Activated CD4-positive, alpha-beta T cell treated with anti-CD3 and anti-CD28 coated beads for 48 hours (primary cell): Measurements from ENCODE around the gene RAC3.

ENCODE experiments used
- DNase-seq: peaks from one replicate; pipeline ENCODE4 v3.0.0-alpha.2; 2020

The RAC3 gene

DNA sequence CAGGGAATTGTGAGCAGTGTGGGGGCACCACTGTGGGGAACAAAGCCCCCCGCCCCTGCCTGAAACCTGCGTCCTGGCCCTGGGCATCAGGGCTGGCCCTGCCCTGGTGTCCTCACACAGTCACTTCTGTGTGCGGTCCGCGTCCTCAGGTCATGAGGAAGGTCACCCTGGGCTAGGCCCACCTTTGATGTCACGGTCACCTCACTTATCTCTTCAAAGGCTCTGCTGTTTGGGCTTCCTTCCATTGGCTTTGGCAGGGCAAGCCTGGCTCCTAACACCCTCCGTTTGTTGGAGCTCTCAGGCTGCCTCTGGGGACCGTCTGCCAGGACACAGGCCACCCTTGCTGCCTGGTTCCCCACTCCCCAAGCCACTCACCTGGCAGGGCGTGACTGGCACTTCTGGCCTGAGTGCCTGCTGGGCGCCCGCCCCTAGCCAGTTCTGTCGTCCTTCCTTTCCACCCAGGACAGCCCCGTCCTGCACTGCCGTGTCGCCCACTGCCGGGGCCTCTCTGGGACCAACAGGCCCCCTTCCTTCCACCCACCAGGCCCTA, 17.6 kb upstream of the RAC3 start:
- no peak for DNase-seq

DNA sequence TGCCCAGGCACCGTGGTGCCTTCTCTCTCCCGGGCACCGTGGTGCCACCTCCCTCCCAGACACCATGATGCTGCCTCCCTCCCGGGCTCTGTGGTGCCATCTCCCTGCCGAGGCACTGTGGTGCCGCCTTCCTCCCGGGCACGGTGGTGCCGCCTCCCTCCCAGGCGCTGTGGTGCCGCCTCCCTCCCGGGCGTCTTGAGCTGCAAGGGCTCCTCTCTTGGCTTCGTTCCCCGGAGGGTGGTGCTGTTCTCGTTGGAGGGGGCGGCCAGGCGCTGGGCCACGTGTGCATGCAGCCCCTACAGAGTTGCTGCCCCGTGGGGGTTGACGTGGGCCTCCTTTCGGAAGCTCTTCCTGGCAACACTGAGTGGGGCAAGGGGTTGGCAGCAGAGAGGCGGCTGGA, 17.0 kb upstream of the RAC3 start:
- no peak for DNase-seq

DNA sequence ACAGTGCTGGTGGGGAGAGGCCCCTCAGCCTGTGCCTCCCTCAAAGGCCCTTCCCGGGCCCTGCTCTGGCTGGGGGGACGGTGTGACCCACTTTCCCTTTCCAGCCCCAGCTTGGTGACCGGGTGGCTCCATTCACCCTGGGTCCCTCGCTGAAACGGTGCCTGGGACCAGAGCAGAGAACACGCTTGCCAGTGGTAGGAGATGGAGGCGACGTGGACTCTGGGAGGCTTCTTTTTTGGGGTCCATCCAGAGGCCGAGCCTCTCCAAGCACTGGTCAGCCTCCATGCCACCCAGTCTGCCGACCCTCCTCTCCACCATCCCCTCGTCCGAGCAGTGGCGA, 16.5 kb upstream of the RAC3 start:
- no peak for DNase-seq

DNA sequence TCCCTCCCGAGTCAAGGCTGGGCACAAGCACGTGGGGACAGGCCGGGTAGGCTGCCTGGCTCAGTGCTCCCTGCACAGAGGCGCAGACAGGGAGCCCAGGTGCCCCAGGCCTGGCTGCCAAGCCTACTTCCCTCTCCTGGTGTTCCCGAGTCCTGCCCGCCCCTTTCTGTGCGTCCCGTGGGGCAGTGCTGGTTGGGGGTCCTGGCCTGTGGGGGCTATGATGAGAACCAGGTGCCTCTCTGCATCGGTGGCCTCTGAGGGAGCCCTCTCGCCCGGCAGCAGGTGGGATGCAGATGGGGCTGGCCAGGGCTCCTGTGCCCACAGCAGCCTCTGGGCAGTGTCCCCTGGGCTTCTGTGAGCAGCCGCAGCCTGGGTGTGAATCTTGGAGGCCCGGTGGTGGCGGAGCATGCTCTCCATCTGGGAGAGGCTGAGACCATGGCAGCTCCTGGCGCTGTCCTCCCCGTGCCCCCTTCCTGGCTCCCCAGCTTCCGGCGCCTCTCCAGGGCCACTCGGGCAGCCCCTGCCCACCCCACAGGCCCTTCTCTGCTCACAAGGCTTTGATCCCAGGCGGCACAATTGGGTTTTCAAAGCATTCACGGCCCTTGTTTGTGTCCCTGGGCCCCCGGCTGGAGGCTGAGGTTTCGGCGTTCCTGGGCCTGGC, 16.0 kb upstream of the RAC3 start:
- DNase-seq = no peak

DNA sequence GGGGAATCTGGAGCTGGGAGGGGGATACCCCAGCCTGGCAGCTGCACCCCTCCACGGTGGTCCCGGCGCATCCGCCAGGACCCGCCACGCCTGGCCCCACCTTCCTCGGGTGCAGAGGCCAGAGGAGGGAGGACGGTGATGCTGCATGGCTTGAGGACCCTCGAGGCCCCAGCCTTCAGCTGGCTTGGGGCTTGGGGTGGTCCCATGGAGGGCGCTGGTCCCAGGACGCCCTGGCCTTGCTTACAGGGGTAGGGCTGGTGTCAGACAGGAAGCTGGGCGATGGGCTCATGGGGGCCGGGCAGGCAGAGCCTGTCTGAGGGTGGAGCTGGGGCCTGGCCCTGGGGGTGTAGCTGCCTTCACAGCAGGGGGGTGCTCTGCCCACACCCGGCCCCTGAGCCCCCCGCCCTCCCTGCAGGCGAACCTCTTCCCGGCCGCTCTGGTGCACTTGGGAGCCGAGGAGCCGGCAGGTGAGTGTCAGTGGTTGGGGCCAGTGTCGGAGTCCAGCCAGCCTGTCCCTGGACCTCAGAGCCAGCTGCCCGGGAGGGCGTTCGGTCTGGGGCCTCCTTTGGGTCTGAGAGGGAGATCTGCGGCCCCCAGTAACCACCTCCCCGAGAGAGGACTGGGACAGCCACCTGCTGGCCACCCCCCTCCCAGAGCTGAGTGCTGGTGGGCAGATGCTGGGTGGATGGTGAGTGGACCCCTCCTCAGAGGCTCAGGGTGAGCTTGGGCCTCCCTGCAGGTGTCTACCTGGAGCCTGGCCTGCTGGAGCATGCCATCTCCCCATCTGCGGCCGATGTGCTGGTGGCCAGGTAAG, 15.2 kb upstream of the RAC3 start:
- DNase-seq = no peak

DNA sequence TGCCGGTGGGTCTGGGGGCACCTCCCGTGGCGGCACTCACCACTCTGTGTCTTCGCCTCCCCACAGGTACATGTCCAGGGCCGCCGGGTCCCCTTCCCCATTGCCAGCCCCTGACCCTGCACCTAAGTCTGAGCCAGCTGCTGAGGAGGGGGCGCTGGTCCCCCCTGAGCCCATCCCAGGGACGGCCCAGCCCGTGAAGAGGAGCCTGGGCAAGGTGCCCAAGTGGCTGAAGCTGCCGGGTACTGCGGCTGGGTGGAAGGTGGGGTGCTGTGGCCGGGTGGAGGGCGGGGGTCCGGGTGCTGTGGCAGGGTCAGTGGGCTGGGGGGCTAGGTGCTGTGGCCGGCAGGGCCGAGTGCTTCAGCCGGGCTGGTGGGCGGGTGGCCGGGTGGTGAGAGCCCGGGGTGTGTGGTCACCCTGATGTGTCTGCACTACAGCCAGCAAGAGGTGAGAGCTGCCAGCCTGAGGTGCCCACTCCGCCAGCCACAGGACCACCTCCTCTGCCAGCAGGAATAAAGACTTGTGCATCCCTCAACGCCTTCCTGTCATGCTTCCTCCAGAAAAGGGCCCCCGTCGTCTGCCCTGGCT, 14.5 kb upstream of the RAC3 start:
- DNase-seq = no peak

DNA sequence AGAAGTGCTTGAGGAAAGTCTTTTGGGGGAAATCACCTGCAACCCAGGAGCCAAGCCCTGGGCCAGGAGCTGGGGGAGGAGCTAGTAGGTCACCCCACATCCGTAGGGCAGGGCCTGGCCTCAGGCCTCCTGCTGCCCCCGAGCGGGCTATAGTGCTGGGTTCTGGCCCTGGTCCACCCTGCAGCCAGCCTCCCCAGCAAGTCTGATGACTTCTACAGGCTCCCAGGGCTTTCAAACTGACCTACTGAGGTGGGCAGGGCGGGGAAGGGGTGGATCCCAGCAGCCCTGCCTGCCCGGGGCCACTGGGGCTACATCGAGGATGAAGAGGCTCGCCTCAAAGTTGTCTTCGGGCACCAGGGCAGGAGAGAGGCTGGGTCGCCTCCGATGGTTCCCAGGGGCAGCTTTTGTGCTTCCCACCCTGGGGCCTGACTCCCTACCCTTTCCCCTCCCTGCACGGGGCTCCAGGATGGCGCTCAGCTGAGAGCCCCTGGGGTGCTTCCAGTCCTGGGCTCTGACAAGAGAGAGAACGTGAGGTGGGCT, 13.8 kb upstream of the RAC3 start:
- no peak for DNase-seq

DNA sequence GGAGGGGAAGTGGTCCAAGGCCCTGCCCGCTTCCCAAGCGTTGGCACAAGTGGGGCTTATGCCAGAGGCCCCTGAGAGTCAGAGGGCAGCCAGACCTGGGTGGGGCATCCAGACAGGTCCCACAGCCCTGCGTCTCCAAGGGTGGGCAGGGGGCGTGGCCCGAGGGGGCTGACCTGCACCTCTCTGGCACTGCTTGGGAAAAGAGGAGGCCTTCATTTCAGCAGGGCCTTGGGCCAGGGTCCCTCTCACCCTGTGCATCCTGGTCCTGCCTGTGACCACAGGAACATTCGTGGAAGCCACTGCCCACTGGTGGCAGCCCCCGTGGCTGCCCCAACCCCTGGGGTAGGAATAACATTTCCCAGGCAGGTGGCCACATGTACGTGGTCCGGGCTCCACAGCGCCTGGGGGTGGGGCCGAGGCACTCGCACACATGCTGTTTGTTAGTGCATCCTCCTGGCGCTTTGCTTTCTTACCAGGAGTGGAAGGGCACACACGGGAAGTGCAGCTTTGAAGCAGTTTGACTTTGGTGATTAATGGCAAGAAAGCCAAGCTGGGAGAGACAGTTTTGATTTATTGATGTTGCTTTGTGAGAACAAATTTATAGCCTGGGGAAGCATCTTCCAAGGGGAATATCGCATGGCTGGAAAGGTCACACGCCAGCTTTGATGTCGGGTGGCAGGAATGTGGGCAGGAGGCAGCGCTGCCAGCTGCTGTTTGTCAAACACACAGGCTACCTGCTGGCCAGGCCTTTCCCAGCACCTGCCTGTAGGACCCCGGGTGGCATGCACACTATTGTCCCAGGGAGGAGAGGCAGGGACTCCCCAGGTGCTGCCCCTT, 13.1 kb upstream of the RAC3 start:
- DNase-seq = no peak

DNA sequence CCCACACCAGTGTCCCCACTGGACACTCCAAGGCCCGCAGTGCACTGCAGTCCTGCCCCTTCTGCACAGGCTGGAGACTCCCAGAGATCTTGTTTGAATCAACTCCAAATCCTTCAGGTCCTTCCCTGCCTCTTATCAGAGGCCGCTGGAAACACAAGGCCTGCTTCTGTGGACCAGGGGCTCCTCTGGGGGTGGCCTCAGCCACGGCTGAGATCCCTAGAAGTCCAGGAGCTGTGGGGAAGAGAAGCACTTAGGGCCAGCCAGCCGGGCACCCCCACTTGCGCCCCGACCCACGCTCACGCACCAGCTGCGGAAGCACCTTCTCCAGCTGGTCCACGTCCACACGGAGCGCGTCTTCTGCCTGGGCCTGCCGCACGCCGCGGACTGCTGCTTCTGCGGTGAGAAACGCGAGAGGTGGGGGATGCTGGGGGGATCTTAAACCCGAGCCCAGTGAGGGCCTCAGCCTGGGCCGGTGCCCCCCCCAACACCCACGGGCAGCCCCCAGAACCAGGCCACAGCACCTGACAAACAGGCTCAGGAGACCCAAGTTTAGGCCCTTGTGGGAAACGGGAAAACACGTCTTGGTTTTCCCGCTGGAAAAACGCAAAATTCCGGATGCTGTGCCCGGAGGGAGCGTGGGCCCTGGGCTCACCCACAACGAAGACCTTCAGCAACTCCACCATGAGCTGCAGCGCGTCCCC, 12.3 kb upstream of the RAC3 start:
- no peak for DNase-seq

DNA sequence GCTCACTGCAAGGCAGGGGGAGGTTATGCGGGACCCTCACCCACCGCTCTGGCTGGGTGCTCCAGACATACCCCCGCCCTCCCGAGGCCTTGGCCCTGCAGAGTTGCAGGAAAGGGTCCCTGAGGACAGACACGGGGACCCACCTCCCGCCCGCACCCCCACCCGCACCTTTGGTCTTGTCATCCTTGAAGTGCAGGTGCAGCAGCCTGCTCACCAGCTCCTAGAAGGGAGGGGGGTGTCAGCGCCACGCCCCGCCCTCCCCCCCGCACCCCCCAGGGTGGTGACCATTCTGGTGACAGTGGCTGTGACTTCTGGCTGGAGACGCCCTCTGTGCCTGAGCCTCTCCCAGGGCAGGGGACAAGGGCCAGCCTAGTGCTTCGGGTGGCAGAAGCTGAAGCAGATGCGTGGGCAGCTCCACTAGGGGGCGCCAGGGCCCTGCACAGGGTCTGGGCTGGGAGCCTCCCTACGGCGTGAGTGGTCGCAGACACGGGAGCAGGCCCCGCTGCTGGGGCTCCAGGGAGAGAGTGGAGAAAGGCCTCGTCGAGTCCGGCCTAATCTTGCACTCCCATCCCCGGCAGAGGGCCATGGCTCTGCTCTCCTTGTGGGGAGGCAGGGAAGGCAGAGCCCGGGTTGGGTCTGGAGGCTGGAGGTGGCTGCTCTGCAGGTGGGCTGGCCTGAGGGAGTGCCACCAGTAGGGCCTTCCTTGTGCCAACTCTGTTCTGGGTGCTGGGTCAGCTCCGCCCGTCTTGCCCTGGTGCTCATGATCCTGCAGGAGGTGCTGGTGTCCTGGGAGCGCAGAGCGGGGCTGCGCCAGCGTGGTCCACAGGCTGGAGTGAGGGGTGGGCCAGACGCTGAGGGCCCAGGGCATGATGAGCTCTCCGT, 11.5 kb upstream of the RAC3 start:
- DNase-seq = peak; percentile 84

DNA sequence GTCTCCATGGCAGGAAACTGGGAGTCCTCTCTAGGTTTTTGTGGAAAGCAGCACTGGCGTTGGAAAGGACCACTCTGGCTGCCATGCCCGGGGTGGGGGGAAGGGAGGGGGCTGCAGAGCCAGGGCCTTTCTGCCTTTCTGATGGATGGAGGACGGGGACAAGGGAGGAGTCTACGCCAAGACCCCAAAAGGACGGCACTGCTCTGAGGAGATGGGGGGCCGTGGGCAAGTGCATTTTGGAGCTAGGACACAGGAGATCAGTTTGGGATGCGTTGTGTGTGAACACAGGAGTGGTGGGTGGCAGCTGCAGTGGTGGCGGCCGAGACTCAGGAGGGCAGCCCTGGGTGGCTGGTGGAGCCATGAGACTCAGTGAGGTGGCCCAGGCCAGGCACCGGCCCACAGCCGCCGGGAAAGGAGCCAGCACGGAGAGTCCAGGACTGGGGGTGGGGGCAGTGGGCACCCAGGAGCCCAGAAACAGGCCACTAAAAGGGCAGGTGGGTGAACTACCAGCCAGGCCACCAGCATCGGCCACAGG, 10.8 kb upstream of the RAC3 start:
- no peak for DNase-seq

DNA sequence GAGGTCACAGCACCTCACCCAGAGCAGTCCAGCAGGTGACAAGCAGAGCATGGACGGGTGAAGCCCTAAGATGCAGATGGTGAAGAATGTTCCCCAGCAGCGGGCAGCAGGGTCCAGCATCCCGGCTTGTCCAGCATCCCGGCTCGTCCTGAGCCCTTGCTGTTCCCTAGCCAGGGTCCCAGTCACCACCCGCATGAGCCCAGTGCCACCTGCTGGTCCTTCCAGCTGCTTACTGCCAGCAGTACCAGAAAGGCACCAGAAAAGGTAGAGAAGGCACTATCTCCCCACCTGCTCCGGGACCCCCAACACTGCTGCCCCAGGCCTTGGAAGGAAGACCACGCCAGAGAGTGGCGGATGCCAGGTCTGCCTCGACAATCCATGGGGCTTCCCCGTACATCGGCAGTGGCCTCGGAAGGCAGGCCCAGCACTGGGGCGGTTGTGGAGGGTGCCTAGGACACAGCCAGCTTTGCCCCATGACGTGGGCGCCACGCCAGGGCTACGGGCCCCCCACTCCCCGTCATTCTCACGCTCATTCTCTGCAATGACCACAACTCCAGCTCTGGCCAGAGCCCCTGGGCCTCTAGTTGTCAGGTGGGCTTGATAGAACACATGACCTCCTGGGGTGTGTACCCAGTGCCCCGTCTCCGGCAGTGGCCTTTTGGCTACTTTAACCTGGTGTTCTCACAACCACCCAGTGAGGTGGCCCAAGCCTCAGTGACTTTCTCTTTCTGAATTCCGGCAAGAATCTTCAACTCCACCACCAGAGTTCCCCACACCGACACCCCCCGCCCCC, 10.2 kb upstream of the RAC3 start:
- peak; percentile 73 for DNase-seq

DNA sequence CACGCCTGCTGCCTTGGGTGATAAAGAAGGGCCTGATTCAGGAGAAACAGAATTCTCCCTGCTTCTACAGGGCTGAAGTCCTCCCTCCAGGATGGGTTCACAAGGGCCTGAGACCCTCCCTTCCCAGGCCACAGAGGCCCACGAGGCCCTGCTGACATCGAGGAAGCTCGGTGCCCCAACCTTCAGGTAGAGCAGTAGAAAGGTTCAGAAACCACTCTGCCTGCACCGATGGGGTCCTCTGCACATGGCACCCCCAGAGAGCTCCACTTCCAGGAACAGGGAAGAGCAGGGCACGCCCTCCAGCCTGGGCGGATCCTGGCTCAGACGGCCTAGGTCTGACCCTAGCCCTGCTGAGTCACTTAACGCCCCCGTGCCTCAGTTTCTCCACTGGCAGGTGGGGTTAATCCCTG, 9.6 kb upstream of the RAC3 start:
- no peak for DNase-seq

DNA sequence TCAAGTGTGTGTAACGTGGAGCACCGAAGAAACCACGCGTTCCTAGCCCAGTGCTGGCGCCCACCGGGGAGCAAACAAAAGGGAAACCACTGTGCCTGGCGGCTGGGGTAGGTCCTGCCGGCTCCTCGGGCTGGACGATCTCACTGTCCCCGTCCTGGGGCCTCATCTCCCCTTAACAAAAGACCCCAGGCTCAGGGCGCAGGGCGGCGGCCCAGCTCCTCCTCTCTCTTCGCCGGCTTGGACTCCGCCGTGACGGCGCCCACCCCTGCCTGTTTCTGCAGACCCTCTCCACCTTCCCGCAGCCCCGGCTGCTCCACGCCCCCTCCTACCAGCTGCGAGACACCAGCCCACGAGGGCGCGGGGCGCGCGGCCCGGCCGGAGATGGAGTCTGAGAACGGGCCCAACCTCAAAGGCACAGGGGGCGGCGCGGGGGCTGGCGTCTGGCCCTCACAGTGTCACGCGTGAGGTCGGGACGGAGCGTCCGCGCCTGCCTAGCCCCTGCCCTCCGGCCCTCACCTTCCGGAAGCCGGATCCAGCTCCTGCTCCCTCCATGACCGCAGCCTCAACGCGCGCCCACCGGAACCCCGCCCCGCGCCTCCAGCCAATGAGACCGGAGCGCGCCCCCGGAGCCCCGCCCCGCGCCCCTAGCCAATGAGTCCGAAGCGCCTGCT, 9.0 kb upstream of the RAC3 start, which contains the start of gene CENPX:
Gene CENPX, minus strand, starts transcription at position 569 of the 671 bp plus-strand sequence. Its CDS starts 17 bp downstream, at position 552.
- DNase-seq = no peak

DNA sequence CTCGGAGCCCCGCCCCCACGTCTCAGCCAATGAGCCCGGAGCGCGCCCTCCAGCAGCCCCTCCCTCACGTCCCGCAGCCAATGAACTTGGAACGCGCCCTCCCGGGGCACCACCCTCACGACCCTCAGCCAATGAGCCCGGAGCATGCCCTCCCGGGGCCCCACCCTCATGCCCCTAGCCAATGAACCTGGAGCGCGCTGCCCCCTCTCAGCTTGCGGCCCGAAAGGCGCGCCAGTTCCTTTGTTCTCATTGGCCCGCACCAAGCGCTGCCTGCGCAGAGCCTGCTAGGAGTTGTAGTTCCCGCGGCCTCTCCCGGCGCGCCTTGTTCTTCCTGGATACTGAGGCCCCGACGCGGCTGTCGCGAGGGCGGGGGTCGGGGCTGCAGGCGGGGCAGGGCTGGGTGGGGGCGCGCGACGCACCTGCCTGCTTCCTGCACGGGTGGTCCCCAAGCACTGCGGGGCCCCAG, 8.5 kb upstream of the RAC3 start, which contains the start of gene LRRC45:
Gene LRRC45, plus strand, starts transcription at position 325 of the 466 bp plus-strand sequence. CDS start 339 bp downstream, outside the sequence.
- DNase-seq = peak; percentile 100

DNA sequence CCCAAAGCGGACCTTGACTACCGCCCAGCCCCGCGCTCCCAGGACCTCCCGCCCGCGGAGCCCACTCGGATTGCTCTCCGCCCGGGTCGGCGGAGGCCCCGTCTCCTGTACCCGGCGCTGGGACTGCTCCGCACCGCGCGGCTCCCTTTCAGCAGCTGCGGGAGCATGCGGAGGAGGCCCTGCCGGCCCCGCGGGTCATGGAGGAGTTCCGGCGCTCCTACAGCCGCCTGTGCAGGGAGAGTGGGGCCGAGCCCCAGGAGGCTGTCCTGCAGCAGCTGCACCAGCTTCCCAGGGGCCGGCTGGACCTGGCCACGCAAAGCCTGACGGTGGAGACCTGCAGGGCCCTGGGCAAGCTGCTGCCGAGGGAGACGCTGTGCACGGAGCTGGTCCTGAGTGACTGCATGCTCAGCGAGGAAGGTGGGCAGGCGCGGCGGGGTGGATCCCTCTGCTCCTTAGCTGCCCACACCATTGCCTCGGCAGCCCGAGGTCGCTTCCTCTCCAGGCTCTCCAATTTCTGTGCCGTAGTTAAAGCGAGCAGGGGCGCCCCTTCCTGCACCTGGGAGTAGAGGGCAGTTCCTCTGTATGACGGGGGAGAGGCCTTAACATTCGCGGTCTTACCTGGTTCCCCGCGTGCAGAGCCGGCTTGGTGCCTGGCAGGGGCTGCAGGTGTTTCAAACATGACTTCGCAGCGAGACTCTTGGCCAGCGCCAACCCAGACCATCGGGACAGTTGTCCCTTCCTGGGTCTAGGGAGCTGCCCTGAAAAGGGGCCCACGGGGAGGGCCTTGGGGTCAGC, 7.8 kb upstream of the RAC3 start:
- DNase-seq = peak; percentile 45

DNA sequence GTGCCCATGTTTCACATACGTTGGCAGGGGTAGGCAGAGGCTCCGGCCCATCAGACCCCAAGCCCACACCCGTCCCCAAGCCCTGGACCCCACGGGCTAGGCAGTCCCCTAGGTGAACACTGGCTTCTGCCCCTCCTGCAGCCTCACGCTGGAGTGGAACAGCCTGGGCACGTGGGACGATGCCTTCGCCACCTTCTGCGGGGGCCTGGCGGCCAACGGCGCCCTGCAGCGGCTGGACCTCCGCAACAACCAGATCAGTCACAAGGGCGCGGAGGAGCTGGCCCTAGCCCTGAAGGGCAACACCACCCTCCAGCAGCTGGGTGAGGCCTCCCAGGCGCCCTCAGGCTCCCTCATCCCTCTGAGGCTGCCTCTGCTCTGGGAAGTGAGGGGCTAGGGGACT, 6.6 kb upstream of the RAC3 start:
- DNase-seq = no peak
